ENCODE data around the gene SIPA1L3.

Gene SIPA1L3

GRCh38 chr19:38141108-38141507 is 234.1 kb downstream of the SIPA1L3 start:
- peaks cover 10 to 41% of the 10 kb centered on the region in 2 donors for H3K36me3 ChIP-seq (replicated peaks in 1 of 2; ENCODE audit: control insufficient read depth in 2 of 2, insufficient read depth in 2 of 2, low read length in 2 of 2)
- no peak overlapping the region for H2AFZ ChIP-seq (ENCODE audit: low read length)
- no peaks in the 10 kb centered on the region for H3K27me3 ChIP-seq (ENCODE audit: control insufficient read depth in 3 of 3, insufficient read depth in 3 of 3, low read depth in 1 of 3, low read length in 3 of 3)
- H3K4ac ChIP-seq (ENCODE audit: low read length), result no peak overlapping the region
- no peak overlapping the region for H2BK15ac ChIP-seq (ENCODE audit: low read length)
- no peak overlapping the region for H2BK12ac ChIP-seq (ENCODE audit: low read length)
- no peak overlapping the region for H4K8ac ChIP-seq (ENCODE audit: low read depth, low read length)
- no peak overlapping the region for H3K9ac ChIP-seq (ENCODE audit: low read depth, low read length, poor library complexity)
- no peaks in the 10 kb centered on the region for H3K79me1 ChIP-seq (ENCODE audit: low read depth, low read length)
- H3K27ac ChIP-seq (replicated peaks; ENCODE audit: low read length), result no peak overlapping the region
- peaks cover 0 to 2% of the 10 kb centered on the region in 2 donors for H3K9me3 ChIP-seq (replicated peaks in 1 of 2; ENCODE audit: control insufficient read depth in 2 of 2, insufficient read depth in 1 of 2, low read depth in 1 of 2, low read length in 2 of 2)
- no peak overlapping the region for H3K14ac ChIP-seq (ENCODE audit: low read length)
- no peak overlapping the region for H3K4me3 ChIP-seq (ENCODE audit: low read length in 2 of 2)
- no peak overlapping the region for H2AK5ac ChIP-seq (ENCODE audit: low read depth, low read length)
- H3K23ac ChIP-seq (ENCODE audit: low read depth, low read length, poor library complexity), result no peak overlapping the region
- H2BK120ac ChIP-seq (ENCODE audit: low read depth, low read length), result no peak overlapping the region
- H3K18ac ChIP-seq (ENCODE audit: low read length), result no peak overlapping the region
- peaks cover 0 to 3% of the 10 kb centered on the region in 2 donors for H3K4me1 ChIP-seq (ENCODE audit: control insufficient read depth in 2 of 2, insufficient read depth in 1 of 2, low read depth in 1 of 2, low read length in 2 of 2)
- H3K4me2 ChIP-seq (ENCODE audit: insufficient read depth, low read length, poor library complexity, severe bottlenecking), result no peak overlapping the region
- H4K91ac ChIP-seq (ENCODE audit: low read depth, low read length, poor library complexity), result no peak overlapping the region
- no peak overlapping the region for H2BK5ac ChIP-seq (ENCODE audit: low read length)
- DNase-seq (ENCODE audit: low spot score), result no peak
- WGBS, 2 donors (ENCODE audit: extremely low coverage in 2 of 2, insufficient read length in 2 of 2, insufficient replicate concordance in 1 of 2), result 100% methylated on average over 1 of the region's 13 CpGs; no CpG with 5 or more reads in 1 of the 2 donors

- Histone ChIP-seq H2BK15ac (ENCODE audit: low read length) (no peak overlapping the region), H3K4me1 (ENCODE audit: control insufficient read depth in 2 of 2, insufficient read depth in 1 of 2, low read depth in 1 of 2, low read length in 2 of 2) (peaks cover 0 to 3% of the 10 kb centered on the region in 2 donors), H3K23ac (ENCODE audit: low read depth, low read length, poor library complexity) (no peak overlapping the region), H2BK5ac (ENCODE audit: low read length) (no peak overlapping the region), H3K9me3 (replicated peaks in 1 of 2; ENCODE audit: control insufficient read depth in 2 of 2, insufficient read depth in 1 of 2, low read depth in 1 of 2, low read length in 2 of 2) (peaks cover 0 to 2% of the 10 kb centered on the region in 2 donors), H3K79me1 (ENCODE audit: low read depth, low read length) (no peaks in the 10 kb centered on the region), H2AFZ (ENCODE audit: low read length) (no peak overlapping the region), H3K4me2 (ENCODE audit: insufficient read depth, low read length, poor library complexity, severe bottlenecking) (no peak overlapping the region), H3K9ac (ENCODE audit: low read depth, low read length, poor library complexity) (no peak overlapping the region), H4K91ac (ENCODE audit: low read depth, low read length, poor library complexity) (no peak overlapping the region), H3K18ac (ENCODE audit: low read length) (no peak overlapping the region), H2BK12ac (ENCODE audit: low read length) (no peak overlapping the region), H2AK5ac (ENCODE audit: low read depth, low read length) (peak overlapping the region; percentile 0), H3K36me3 (replicated peaks in 1 of 2; ENCODE audit: control insufficient read depth in 2 of 2, insufficient read depth in 2 of 2, low read length in 2 of 2) (peaks cover 10 to 47% of the 10 kb centered on the region in 2 donors), H4K8ac (ENCODE audit: low read depth, low read length) (no peak overlapping the region), H3K4me3 (ENCODE audit: low read length in 2 of 2) (no peak overlapping the region), H3K14ac (ENCODE audit: low read length) (no peak overlapping the region), H3K27me3 (ENCODE audit: control insufficient read depth in 3 of 3, insufficient read depth in 3 of 3, low read depth in 1 of 3, low read length in 3 of 3) (no peaks in the 10 kb centered on the region), H2BK120ac (ENCODE audit: low read depth, low read length) (no peak overlapping the region), H3K27ac (replicated peaks; ENCODE audit: low read length) (no peak overlapping the region), H3K4ac (ENCODE audit: low read length) (no peak overlapping the region)
- peak; percentile 68 for DNase-seq (ENCODE audit: low spot score)
- no CpG with 5 or more reads among the region's 17 CpGs for WGBS, 2 donors (ENCODE audit: extremely low coverage in 2 of 2, insufficient read length in 2 of 2, insufficient replicate concordance in 1 of 2)
Measured at GRCh38 chr19:38142176-38143035, 235.4 kb downstream of the SIPA1L3 start.

DNA sequence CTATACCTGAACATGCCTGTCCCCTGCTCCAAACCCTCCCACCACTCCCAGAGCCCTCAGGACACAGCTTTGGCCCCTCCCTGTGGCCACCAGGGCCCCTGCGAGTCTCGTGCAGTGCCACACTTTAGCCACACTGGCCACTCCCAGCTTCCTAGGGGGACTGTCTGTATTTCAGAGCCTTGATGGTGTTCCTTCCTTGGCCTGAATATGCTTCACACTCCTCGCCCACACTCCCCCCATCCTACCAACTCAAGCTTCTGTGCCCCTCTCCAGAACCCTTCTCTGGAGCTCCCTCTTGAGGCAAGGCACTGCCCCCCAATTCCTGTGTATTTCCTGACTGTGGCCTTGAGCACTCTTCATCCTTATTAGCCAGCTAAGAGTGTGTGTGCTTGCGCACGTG is 236.8 kb downstream of the SIPA1L3 start:
- WGBS, 2 donors (ENCODE audit: extremely low coverage in 2 of 2, insufficient read length in 2 of 2, insufficient replicate concordance in 1 of 2), result no CpG with 5 or more reads among the region's 5 CpGs
- DNase-seq (ENCODE audit: low spot score), result no peak

GRCh38 chr19:38144667-38145066 is 237.7 kb downstream of the SIPA1L3 start:
- Histone ChIP-seq H3K4me3 (ENCODE audit: low read length in 2 of 2) (no peak overlapping the region), H2BK120ac (ENCODE audit: low read depth, low read length) (no peak overlapping the region), H3K9ac (ENCODE audit: low read depth, low read length, poor library complexity) (no peak overlapping the region), H3K4ac (ENCODE audit: low read length) (no peak overlapping the region), H2BK12ac (ENCODE audit: low read length) (no peak overlapping the region), H3K9me3 (replicated peaks in 1 of 2; ENCODE audit: control insufficient read depth in 2 of 2, insufficient read depth in 1 of 2, low read depth in 1 of 2, low read length in 2 of 2) (peaks cover 0 to 2% of the 10 kb centered on the region in 2 donors), H4K8ac (ENCODE audit: low read depth, low read length) (no peak overlapping the region), H3K23ac (ENCODE audit: low read depth, low read length, poor library complexity) (no peak overlapping the region), H3K4me1 (ENCODE audit: control insufficient read depth in 2 of 2, insufficient read depth in 1 of 2, low read depth in 1 of 2, low read length in 2 of 2) (peaks cover 0 to 3% of the 10 kb centered on the region in 2 donors), H3K79me1 (ENCODE audit: low read depth, low read length) (no peaks in the 10 kb centered on the region), H2BK5ac (ENCODE audit: low read length) (no peak overlapping the region), H3K4me2 (ENCODE audit: insufficient read depth, low read length, poor library complexity, severe bottlenecking) (no peak overlapping the region), H3K14ac (ENCODE audit: low read length) (no peak overlapping the region), H2AFZ (ENCODE audit: low read length) (no peak overlapping the region), H2AK5ac (ENCODE audit: low read depth, low read length) (no peak overlapping the region), H3K27ac (replicated peaks; ENCODE audit: low read length) (no peak overlapping the region), H3K36me3 (replicated peaks in 1 of 2; ENCODE audit: control insufficient read depth in 2 of 2, insufficient read depth in 2 of 2, low read length in 2 of 2) (peaks cover 10 to 64% of the 10 kb centered on the region in 2 donors), H4K91ac (ENCODE audit: low read depth, low read length, poor library complexity) (no peak overlapping the region), H2BK15ac (ENCODE audit: low read length) (no peak overlapping the region), H3K27me3 (ENCODE audit: control insufficient read depth in 3 of 3, insufficient read depth in 3 of 3, low read depth in 1 of 3, low read length in 3 of 3) (no peaks in the 10 kb centered on the region), H3K18ac (ENCODE audit: low read length) (peak overlapping the region; percentile 19)
- WGBS, 2 donors (ENCODE audit: extremely low coverage in 2 of 2, insufficient read length in 2 of 2, insufficient replicate concordance in 1 of 2), result no CpG with 5 or more reads among the region's 6 CpGs
- no peak for DNase-seq (ENCODE audit: low spot score)

More for the DNA sequence above, 236.8 kb downstream of the SIPA1L3 start:
- Histone ChIP-seq H4K8ac (ENCODE audit: low read depth, low read length) (no peak overlapping the region), H4K91ac (ENCODE audit: low read depth, low read length, poor library complexity) (no peak overlapping the region), H3K18ac (ENCODE audit: low read length) (no peak overlapping the region), H3K36me3 (replicated peaks in 1 of 2; ENCODE audit: control insufficient read depth in 2 of 2, insufficient read depth in 2 of 2, low read length in 2 of 2) (peaks cover 10 to 58% of the 10 kb centered on the region in 2 donors), H2AK5ac (ENCODE audit: low read depth, low read length) (no peak overlapping the region), H3K9ac (ENCODE audit: low read depth, low read length, poor library complexity) (no peak overlapping the region), H3K79me1 (ENCODE audit: low read depth, low read length) (no peaks in the 10 kb centered on the region), H2AFZ (ENCODE audit: low read length) (no peak overlapping the region), H2BK12ac (ENCODE audit: low read length) (peak overlapping the region; percentile 60), H2BK15ac (ENCODE audit: low read length) (no peak overlapping the region), H3K4me2 (ENCODE audit: insufficient read depth, low read length, poor library complexity, severe bottlenecking) (no peak overlapping the region), H3K27me3 (ENCODE audit: control insufficient read depth in 3 of 3, insufficient read depth in 3 of 3, low read depth in 1 of 3, low read length in 3 of 3) (no peaks in the 10 kb centered on the region), H3K23ac (ENCODE audit: low read depth, low read length, poor library complexity) (peak overlapping the region; percentile 75), H3K14ac (ENCODE audit: low read length) (no peak overlapping the region), H2BK120ac (ENCODE audit: low read depth, low read length) (no peak overlapping the region), H3K9me3 (replicated peaks in 1 of 2; ENCODE audit: control insufficient read depth in 2 of 2, insufficient read depth in 1 of 2, low read depth in 1 of 2, low read length in 2 of 2) (peaks cover 0 to 2% of the 10 kb centered on the region in 2 donors), H3K27ac (replicated peaks; ENCODE audit: low read length) (no peak overlapping the region), H2BK5ac (ENCODE audit: low read length) (no peak overlapping the region), H3K4ac (ENCODE audit: low read length) (no peak overlapping the region), H3K4me3 (ENCODE audit: low read length in 2 of 2) (no peak overlapping the region), H3K4me1 (ENCODE audit: control insufficient read depth in 2 of 2, insufficient read depth in 1 of 2, low read depth in 1 of 2, low read length in 2 of 2) (peaks cover 0 to 3% of the 10 kb centered on the region in 2 donors)

Measured in neuronal stem cell (in vitro differentiated cells).